Stimulated activated CD4-positive, alpha-beta T cell treated with anti-CD3 and anti-CD28 coated beads, Interleukin-2, amount 100 ng/mL, for 24 hours (primary cell): ENCODE data around the gene RFC4.
"Not testable (repeated sequence)": the region's sequence is repeated elsewhere in the genome, so short reads cannot be mapped to it uniquely, and the experiment has no call there.

Experiments used
- DNase-seq, 2 donors: peaks; one replicate each; pipeline ENCODE4 v3.0.0-alpha.2; 2020

RFC4 gene

GRCh38 chr3:186824430-186825139, 18.3 kb upstream of the RFC4 start:
- DNase-seq: no peak

- no peak for DNase-seq
Observed at GRCh38 chr3:186823386-186823785, 17.1 kb upstream of the RFC4 start.

- DNase-seq: not testable (repeated sequence)
Observed at GRCh38 chr3:186822388-186822759, 16.1 kb upstream of the RFC4 start.

- no peak for DNase-seq
Observed at GRCh38 chr3:186821429-186822387, 15.4 kb upstream of the RFC4 start.

- DNase-seq: no peak
Observed at GRCh38 chr3:186818956-186819355, 12.7 kb upstream of the RFC4 start.

- no peak for DNase-seq
Observed at GRCh38 chr3:186818516-186818915, 12.2 kb upstream of the RFC4 start.

- no peak for DNase-seq
Observed at GRCh38 chr3:186815435-186815834, 9.2 kb upstream of the RFC4 start.

- DNase-seq: no peak
Observed at GRCh38 chr3:186814100-186814499, 7.8 kb upstream of the RFC4 start.

- not testable (repeated sequence) for DNase-seq
Observed at GRCh38 chr3:186811313-186811712, 5.0 kb upstream of the RFC4 start.

GRCh38 chr3:186810336-186810996, 4.2 kb upstream of the RFC4 start:
- DNase-seq: no peak

- no peak for DNase-seq
Observed at GRCh38 chr3:186807231-186807630, 949 bp upstream of the RFC4 start.

- DNase-seq: not testable (repeated sequence)
Observed at GRCh38 chr3:186803447-186803846, 2.8 kb downstream of the RFC4 start.

GRCh38 chr3:186802701-186803100, 3.6 kb downstream of the RFC4 start:
- DNase-seq: no peak

- DNase-seq: no peak
Observed at GRCh38 chr3:186800285-186800684, 6.0 kb downstream of the RFC4 start.

GRCh38 chr3:186798239-186798874, 7.9 kb downstream of the RFC4 start:
- DNase-seq: no peak

- DNase-seq: peak in 1 of 2 donors; percentile 39
Observed at GRCh38 chr3:186790261-186790981, 15.9 kb downstream of the RFC4 start.

- DNase-seq: no peak
Observed at GRCh38 chr3:186789554-186790260, 16.6 kb downstream of the RFC4 start.

GRCh38 chr3:186788482-186789370, 17.6 kb downstream of the RFC4 start:
- DNase-seq: no peak

GRCh38 chr3:186787642-186788481, 18.4 kb downstream of the RFC4 start:
- no peak for DNase-seq

GRCh38 chr3:186786922-186787321, 19.4 kb downstream of the RFC4 start:
- no peak for DNase-seq
